Measurements from ENCODE around the gene KIF17. TPM values are rescaled to one million over a fixed set of nuclear protein-coding genes. Genes with fewer than 3 reads are reported as not detected.

Gene KIF17
- total and polyA plus RNA-seq, 2 of the 4 experiments (the other 2 are of a cell fraction): 4.5 to 5.7 TPM

GRCh38 chr1:20685741-20686140 is 32.1 kb downstream of the KIF17 start:
- ChIA-PET POLR2A (ENCODE audit: unreplicated experiment) (no interaction called here), CTCF (interaction anchor here (0.7 kb wide), 1 partner anchor 11 kb away, joined by 3 read pairs; no protein-coding TSS in a partner anchor)
- H3K9ac ChIP-seq (ENCODE audit: low read depth, low read length): no peak overlapping the region
- no peak overlapping the region for H2BK15ac ChIP-seq (ENCODE audit: low read depth, low read length)
- H3K14ac ChIP-seq (replicated peaks; ENCODE audit: low read depth, low read length): no peak overlapping the region
- no peak overlapping the region for H2AK9ac ChIP-seq (replicated peaks; ENCODE audit: low read depth, low read length, poor library complexity)
- H3K27ac ChIP-seq (ENCODE audit: insufficient read depth, low read length): no peak overlapping the region
- TF ChIP-seq RAD21 (IDR thresholded peaks at IDR 0.05; ENCODE audit: low read length): no peak
- TF ChIP-seq BHLHE40 (IDR thresholded peaks at IDR 0.05; ENCODE audit: low read depth, low read length): no peak
- no peak for TF ChIP-seq SMC3 (IDR thresholded peaks at IDR 0.05; ENCODE audit: low read depth, low read length)
- TF ChIP-seq MAZ (IDR thresholded peaks at IDR 0.05; ENCODE audit: borderline replicate concordance, low read depth, low read length): no peak
- no peak for TF ChIP-seq CEBPB (IDR thresholded peaks at IDR 0.05; ENCODE audit: low read depth, low read length)
- no peak for TF ChIP-seq MXI1 (IDR thresholded peaks at IDR 0.05; ENCODE audit: borderline replicate concordance, low read depth, low read length)
- no peak for TF ChIP-seq CTCF (conservative IDR thresholded peaks at IDR 0.05; ENCODE audit: low read depth, low read length)
- TF ChIP-seq ELK1 (IDR thresholded peaks at IDR 0.05; ENCODE audit: borderline replicate concordance, low read depth, low read length): no peak
- no peak for TF ChIP-seq POLR2A (IDR thresholded peaks at IDR 0.05; ENCODE audit: low read depth, low read length)
- TF ChIP-seq NFE2L2 (IDR thresholded peaks at IDR 0.05; ENCODE audit: low read depth, low read length): no peak
- TF ChIP-seq RFX5 (IDR thresholded peaks at IDR 0.05; ENCODE audit: low read depth, low read length): no peak
- TF ChIP-seq FOS (IDR thresholded peaks at IDR 0.05; ENCODE audit: low read depth, low read length): no peak
- no peak for TF ChIP-seq RCOR1 (IDR thresholded peaks at IDR 0.05; ENCODE audit: insufficient replicate concordance, low read length)
- TF ChIP-seq CHD1 (IDR thresholded peaks at IDR 0.05; ENCODE audit: low read depth, low read length): no peak
- no peak for TF ChIP-seq MAFK (IDR thresholded peaks at IDR 0.05; ENCODE audit: low read depth, low read length)
- no peak for TF ChIP-seq USF2 (IDR thresholded peaks at IDR 0.05; ENCODE audit: low read depth, low read length)
- intact Hi-C loops (cut with micrococcal nuclease) (no loop called here), in situ Hi-C loops (cut with MboI; ENCODE audit: low sequenced_read_pairs) (loop anchor here (25.0 kb wide), 1 partner anchor 677 kb away; no protein-coding TSS in a partner anchor), dilution Hi-C loops (cut with HindIII; ENCODE audit: low sequenced_read_pairs, unreplicated experiment) (no loop called here)
- no peak overlapping the region for H3K4ac ChIP-seq (ENCODE audit: low read depth, low read length)
- no peak overlapping the region for H4K8ac ChIP-seq (ENCODE audit: low read depth in 2 of 2, low read length in 2 of 2)
- no peaks in the 10 kb centered on the region for H4K20me1 ChIP-seq (ENCODE audit: insufficient read depth, low read length)
- H3K4me2 ChIP-seq (ENCODE audit: low read depth, low read length): no peak overlapping the region
- no TSS peak for BruUV-seq (replicated peaks)
- H2AK5ac ChIP-seq (ENCODE audit: low read depth, low read length): no peak overlapping the region
- H3K18ac ChIP-seq (ENCODE audit: low read depth, low read length): no peak overlapping the region
- H3K9me3 ChIP-seq (ENCODE audit: control insufficient read depth, insufficient read depth, low read length): no peaks in the 10 kb centered on the region
- H3K9me1 ChIP-seq (ENCODE audit: insufficient read depth, low read length): no peaks in the 10 kb centered on the region
- H2BK5ac ChIP-seq (ENCODE audit: low read depth, low read length, poor library complexity, severe bottlenecking): no peak overlapping the region
- H3K27me3 ChIP-seq (ENCODE audit: control insufficient read depth, insufficient read depth, low read length): no peaks in the 10 kb centered on the region
- 0 out of 2 replicates have a peak overlapping the region, but pooled peaks have one; percentile 38 for H3K23ac ChIP-seq (ENCODE audit: low read depth, low read length)
- no peak overlapping the region for H3K4me3 ChIP-seq (ENCODE audit: insufficient read depth, low read depth, low read length)
- no peak overlapping the region for H2BK120ac ChIP-seq (ENCODE audit: low read depth, low read length)
- 85% methylated on average over 5 of the region's 12 CpGs; no CpG with 5 or more reads in 1 of the 2 experiments for WGBS, 2 experiments (ENCODE audit: extremely low coverage in 2 of 2, insufficient read length in 1 of 2)
- no peaks in the 10 kb centered on the region for H3K4me1 ChIP-seq (ENCODE audit: control insufficient read depth, insufficient read depth, low read length)
- H4K91ac ChIP-seq (ENCODE audit: insufficient read depth, low read depth, low read length): no peak overlapping the region
- no peak overlapping the region for H4K5ac ChIP-seq (ENCODE audit: low read depth, low read length)
- no peak overlapping the region for H3K56ac ChIP-seq (ENCODE audit: extremely low read depth, insufficient read depth, low read length)
- no peak overlapping the region for H2BK20ac ChIP-seq (ENCODE audit: low read depth, low read length)
- ATAC-seq (ENCODE audit: low read depth) (no peak; the same call in 1 of the 2 replicates), DNase-seq (no peak)
- H3K79me1 ChIP-seq (ENCODE audit: low read depth in 1 of 2, low read length in 2 of 2): no peaks in the 10 kb centered on the region
- H2AFZ ChIP-seq (replicated peaks; ENCODE audit: low read length, poor library complexity): peak overlapping the region; percentile 49
- peaks cover 7% of the 10 kb centered on the region for H3K36me3 ChIP-seq (ENCODE audit: control insufficient read depth, insufficient read depth, low read length)

All from IMR-90 (cell line).